NCI-H748 (cell line): ENCODE results near the gene DUS4L.

Experiments
- DNase-seq: peaks from one replicate; lab custom pipeline; 2025; ENCODE audit not compliant: unreplicated experiment; lab: John Stamatoyannopoulos, UW

DUS4L gene, protein sequence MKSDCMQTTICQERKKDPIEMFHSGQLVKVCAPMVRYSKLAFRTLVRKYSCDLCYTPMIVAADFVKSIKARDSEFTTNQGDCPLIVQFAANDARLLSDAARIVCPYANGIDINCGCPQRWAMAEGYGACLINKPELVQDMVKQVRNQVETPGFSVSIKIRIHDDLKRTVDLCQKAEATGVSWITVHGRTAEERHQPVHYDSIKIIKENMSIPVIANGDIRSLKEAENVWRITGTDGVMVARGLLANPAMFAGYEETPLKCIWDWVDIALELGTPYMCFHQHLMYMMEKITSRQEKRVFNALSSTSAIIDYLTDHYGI

DNA sequence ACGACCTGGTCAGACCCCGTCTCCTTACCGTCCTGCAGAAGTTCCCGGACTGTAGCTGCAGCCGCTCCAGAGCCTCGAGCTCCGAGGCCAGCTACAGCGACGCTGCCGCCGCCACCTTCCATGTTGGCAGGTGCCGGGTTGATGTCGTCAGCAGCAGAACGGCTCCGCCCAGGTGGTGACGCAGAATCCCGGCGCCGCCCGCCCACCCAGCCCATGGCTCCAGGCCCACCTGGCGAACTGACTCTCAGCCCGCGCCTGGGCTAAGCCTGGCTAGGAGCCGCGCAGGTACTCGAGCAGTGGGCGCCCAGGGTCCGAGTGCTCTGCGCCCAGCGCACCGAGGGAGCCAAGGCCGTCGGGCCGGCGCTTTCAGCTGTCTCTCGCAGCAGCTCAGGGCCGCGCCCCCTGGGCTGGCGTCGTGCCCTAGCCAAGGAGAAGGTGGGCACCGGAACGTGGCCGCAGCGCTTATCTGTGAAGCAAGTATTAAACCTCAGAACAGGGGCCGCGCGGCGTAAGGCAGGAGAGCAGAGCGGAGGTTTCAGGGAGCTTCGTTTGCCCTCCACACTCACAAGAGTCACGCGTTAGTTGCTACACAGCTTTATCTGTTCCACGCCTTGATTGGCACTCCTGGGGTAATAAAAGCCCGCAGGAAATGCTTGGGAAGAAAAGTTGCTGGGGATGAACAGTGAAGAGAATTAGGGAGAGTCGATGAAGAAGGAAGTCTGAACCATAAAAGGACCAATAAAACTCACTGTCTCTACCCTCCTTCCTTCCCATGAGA is at the start of gene DUS4L, which contains the start of gene COG5:
DUS4L (plus strand) TSS at position 197 of the 778 bp plus-strand sequence. CDS start 3,100 bp downstream, outside the sequence.
COG5 (minus strand) TSS at position 146 of the 778 bp plus-strand sequence; CDS start at position 122, 24 bp downstream.
- DNase-seq = peak; percentile 90

DNA sequence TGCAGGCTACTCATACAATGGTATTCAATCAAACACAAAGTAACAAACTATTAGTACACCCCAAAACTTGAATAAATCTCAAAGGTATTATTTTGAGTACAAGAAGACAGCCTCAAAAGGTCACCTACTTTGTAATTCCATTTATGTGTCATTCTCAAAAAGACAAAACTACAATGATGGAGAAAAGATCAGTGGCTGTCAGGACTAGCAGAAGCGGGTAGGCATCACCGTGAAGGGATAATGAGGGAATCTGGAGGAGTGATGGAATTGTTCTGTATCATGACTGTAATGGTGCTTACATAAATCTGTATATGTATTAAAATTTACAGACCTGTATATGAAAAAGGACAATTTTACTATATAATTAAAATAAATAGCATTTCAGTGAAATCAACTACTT is 37.1 kb upstream of the DUS4L start:
- DNase-seq = no peak

DNA sequence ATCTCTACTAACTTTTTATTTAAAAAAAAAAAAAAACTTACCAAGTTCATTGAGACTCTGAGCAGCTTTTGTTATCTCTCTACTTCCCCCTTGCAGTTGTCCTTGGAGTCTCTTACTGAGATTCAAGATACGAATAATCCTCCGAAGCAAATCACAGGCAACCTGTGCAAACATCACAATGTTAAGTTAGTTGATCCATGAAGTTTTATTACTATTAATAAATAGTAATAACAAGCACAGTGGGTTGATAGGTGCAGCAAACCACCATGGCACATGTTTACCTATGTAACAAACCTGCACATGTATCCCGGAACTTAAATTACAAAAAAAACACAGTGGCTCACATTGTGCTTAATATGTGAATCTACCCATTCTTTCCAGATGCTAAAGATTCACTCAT is 36.6 kb upstream of the DUS4L start:
- DNase-seq = no peak

DNA sequence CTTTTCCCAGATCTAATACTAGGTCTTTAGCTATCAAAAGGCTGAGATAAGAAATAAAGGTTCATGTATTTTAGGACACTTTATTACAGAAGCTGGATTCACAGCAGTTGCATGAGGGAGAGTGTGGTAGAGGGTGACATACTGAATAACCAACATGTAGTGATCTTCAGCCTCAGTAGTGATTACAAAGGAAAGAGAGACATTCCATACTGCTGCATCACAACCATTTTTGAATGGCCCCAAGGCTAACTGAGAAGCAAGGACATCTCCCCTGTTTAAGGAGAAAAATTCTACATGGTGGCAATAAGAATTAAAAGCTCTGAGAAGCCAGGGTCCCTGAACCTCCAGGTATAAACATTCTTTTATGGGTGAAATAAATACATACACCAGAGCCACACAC is 35.3 kb upstream of the DUS4L start:
- no peak for DNase-seq

DNA sequence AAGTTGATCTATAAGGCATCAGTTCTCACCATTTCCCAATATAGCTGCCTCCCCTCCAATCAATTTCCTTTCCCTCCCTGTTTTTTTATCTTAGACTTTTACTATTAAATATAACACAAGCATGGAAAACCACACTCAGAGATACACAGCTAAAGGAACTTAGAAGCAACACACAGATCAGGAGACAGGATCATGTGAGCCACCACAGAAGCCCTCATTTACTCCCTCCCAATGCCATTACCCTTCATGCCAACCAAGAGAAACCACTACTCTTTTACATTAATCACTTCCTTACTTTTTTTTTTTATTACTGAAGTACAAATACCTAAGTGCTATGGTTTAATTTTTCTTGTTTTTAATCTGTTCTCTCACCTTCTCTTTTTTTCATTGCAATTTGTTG is 33.0 kb upstream of the DUS4L start:
- DNase-seq = no peak

DNA sequence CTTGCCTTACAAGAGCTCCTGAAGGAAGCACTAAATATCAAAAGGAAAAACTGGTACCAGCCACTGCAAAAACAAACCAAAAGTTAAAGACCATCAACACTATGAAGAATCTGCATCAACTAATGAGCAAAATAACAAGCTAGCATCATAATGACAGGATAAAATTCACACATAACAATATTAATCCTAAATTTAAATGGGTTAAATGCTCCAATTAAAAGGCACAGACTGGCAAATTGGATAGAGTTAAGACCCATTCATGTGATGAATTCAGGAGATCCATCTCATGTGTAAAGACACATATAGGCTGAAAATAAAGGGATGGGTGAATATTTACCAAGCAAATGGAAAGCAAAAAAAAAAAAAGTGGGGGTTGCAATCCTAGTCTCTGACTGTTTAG is 29.6 kb upstream of the DUS4L start:
- DNase-seq = no peak

DNA sequence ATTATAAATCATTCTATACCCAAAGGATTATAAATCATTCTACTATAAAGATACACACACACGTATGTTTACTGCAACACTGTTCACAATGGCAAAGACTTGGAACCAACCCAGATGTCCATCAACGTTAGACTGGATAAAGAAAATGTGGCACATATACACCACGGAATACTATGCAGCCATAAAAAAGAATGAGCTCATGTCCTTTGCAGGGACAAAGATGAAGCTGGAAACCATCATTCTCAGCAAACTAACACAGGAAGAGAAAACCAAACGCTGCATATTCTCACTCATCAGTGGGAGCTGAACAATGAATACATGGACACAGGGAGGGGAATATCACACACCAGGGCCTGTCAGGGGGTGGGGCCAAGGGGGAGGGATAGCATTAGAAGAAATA is 26.5 kb upstream of the DUS4L start:
- DNase-seq = peak; percentile 11

DNA sequence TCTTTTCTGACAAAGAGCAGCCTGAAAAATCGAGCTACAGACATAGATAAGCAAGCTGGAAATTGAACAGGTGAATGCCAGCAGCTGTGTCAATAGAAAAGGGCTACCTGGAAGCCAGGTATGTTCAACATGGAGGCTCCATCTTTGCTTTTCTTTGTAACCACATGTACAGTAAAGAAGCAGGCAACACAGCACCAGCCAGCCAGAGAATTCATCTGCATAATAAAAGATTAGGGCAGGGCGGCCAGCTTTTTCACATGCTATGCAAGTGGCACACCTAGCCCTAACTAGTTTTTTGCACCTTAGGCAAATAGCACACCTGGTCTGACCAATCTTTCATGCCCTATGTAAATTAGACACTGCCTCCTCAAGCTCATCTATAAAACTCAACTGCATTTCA is 25.8 kb upstream of the DUS4L start:
- DNase-seq = peak; percentile 98

DNA sequence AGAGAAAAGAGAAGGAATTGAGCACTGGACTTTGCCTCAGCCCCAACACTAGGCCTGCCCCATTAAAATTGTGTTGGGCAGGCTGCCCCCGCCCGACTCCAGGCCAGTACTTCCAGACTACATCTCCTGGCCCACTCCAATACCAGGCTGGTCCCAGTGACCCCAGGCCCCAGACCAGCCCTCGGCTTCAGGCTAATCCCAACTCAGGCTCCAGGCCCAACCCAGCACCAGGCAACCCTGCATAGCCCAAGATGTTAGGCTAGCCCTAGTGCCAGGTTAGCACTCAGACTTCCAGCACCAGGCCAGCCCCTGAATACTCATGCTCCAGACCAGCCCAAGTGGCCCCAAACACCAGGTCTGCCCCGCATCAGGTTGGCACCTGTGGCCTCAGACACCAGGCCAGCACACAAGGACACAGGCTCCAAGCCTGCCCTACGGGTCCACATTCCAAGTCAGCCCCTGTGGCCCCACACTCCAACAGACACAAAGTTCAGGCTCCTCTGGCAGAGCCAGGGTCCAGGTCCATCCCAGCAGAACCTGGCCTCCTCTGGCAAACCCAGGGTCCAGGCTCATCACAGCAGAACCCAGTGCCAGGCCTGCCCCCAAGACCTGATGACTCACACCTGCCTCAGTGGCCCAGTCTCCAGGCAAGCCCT is 20.3 kb upstream of the DUS4L start:
- no peak for DNase-seq

DNA sequence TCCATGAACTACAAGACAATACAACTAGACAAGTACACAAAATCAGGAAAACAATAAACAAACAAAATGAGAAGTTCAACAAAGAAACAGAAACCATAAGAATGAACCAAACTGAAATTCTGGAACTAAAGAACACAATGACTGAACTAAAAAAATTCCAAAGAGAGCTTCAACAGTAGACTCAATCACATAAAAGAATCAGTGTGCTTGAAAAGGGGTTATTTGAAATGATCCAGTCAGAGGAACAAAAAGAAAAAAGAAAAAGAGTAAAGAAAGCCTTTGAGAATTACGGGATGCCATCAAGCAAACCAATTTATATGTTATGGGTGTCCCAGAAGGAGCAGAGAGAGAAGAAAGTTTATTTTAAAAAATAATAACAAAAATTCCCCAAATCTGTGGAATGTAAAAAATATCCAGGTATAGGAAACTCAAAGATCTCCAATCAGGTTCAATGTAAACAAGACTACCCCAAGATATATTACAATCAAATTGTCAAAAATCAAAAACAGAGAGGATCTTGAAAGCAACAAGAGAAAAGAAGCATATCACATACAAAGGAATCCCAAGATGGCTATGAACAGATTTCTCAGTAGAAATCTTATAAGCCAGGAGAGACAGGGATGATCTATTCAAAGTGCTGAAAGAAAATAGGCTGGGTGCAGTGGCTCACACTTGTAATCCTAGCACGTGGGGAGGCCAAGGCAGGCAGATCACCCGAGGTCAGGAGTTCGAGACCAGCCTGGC is 18.8 kb upstream of the DUS4L start:
- no peak for DNase-seq

DNA sequence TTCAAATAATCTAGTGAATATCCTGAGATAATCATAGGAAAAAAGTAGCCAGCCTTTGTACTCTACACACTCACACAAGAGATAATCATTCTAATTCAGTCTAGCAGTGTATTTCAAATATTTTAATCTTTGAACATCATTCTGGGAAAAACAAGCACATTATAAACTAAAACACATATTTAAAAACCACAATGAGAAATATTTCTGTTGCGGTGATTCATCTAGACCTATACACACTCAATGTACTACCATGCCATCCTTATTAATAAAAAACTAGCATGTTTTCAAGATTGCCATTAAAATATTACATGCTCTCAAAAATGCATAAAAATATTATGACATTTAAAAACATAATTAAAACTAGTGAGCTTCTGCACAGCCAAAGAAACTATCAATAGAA is 11.8 kb upstream of the DUS4L start:
- DNase-seq = no peak

DNA sequence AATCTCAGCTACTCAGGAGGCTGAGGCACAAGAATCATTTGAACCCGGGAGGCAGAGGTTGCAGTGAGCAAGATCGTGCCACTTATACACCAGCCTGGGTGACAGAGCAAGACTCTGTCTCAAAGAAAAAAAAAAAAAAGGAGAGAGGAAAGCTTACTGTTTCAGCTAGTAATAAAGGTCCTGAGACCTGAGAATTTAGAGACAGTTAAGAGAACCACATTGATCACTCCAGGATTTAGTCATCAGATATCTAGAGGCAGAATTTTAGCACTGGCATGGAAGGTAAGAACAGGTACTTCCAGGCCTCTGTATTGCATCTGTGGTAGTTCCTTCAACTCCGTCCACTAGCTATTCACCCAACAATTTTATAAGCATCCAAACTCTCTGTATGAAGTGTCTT is 7.9 kb upstream of the DUS4L start:
- DNase-seq = no peak

DNA sequence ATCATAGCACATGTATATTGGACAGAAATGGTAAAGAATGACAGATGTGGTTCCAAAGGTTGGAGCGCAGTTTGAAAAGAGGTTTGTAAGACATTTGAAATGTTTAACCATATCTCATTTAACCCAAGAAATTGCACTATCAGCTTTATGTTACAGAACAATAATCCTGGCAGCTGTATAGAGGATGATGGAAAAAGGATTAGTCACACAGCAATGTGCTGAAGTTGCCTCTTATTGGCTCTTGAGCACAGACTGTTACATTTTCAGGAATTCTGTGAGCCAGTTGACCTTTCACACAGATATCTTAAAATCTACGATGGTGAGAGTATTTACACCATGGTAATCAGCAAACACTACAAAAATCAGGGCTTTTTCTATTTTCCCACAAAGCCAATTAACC is 3.9 kb upstream of the DUS4L start:
- no peak for DNase-seq

DNA sequence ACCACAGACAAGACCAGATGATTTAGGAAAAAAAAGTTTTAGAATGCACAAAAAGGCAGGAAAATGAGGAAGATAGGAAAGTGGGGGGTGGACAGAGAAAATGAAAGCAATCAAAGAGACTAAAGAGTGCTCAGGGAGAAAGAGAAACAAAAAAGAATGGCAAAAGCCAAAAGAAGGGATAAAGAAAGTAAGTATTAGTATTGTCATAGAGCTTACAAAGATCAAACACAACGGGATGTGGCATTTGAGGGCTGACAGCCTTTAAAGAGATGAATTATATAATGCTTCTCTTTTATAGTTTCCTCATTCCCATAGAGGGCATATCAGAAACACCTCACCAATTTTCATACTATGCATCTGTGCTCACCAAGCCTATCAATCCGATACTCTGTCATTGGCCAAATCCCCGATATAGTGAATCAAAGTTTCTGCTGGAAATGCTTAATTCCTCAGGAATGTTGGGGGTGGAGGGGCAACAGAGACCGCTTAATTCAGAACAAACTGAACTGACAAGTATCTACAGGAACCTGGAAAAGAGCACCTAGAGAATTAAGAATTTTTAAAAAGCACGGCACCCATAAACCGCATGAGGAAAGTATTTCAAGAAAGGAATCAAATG is 2.8 kb upstream of the DUS4L start:
- no peak for DNase-seq

DNA sequence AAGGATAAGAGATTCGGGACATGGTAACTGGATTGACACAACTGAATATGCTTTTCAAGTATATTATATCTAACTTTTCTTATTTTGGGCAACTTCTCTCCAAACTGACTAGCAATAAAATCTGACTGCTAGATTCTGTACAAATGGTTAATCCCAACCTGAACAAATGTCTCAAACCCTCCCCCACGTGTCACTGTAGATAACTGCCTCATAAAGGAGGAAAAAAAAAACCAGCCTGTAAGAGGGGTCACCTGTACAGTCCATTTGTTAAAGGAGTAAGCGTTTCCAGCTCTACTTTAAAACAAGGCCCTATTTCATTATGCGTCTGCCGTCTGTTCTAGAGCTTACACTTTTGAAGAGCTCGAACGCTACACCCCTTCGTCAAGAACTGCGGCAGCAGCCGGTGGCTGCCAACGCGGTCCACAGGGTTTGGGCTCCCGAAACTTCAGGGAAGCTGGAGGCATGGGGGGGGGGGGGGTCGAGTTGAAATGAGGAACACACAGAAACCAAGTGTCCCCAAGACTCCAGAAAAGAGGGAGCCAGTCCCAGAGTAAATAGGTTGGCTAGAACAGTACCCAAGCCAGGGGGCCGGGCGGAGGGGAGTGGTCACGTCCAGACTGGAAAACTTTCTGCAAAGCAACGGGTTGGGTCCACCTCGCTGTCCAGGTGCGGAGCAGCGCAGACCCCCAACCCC is 543 bp upstream of the DUS4L start:
- DNase-seq = peak; percentile 60

DNA sequence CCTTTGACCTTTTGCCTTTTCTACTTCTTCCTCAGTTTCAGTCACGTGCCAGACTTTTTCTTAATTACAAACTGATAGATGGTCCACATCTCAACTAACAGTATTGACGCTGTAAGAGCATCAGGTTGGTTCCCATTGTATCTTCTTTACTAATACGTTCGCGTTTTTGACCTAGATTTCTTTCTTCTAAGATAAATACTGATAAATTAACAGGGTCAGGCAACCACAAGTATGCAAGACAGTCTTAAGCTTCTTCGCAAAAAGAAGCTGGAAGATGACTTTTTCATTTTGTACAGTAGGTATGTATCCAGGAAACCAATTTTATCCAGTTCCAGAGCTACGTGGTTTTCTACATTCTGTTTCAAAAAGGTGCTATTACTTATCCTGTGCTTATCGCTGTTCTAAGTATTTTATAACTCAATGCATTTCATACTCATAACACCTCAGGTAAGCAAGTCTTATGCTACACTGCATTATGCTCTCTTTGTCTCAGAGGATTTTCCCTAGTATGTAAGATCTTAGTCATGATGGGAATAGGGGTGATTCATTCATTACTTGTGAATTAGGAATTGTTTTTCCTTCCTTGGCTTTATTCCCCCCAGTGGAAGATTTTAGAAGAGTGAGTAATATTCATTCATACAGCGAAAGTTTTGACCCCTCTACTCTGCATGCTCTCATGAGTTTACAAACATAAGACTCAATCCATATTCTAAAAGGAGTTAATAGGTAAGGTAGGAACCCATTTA is 955 bp downstream of the DUS4L start:
- no peak for DNase-seq

DNA sequence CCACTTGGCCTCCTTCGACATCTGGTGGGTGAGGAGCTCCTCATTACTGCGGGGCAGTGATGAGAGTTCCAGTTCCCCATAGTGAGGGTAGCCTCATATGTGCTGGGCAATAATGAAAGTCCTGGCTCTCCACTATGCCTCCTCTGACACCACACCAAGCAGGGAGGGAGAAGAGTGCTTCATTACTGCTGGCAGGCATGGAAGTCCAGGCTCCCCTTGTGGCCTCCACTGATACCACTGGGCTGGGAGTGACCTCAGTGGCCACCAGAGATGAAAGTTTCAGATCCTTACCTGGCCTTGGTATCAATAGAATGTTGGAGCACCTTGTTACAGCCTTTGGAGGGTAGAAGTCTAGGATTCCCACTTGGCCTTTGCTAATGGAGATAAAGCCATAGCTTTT is 6.5 kb downstream of the DUS4L start:
- no peak for DNase-seq

DNA sequence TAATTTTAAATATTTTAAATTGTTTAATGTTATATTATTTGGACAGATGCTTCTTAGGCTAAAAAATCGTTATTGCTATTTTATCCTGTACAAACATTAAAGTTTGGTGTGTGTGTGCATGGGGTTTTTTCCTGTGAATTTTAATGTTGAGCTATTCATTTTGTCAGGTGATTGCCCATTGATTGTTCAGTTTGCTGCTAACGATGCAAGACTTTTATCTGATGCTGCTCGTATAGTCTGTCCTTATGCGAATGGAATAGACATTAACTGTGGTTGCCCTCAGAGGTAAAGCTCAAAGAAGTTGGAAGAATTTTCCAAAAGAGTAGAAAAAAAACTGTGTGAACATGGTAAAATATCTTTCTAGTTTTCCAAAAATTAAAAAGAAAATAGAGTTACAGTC is 9.8 kb downstream of the DUS4L start:
- no peak for DNase-seq

DNA sequence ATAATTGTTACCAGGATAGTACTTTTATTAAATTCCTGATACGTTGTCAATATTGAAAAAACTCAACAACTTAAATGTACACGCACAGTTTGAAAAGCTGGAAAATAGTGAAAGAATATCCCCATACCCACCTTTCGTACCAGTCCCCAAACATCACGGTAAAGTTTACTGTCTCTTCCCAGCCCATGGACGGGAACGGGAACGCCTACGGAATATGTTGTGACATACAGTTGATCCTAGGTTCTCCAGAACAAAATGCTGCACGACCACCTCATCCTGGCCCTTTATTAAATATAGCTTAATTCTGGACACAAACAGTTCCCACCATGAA is 15.7 kb downstream of the DUS4L start:
- no peak for DNase-seq
